Natural killer cell (primary cell): ENCODE results near the gene SART1. TPM values are rescaled to one million over a fixed set of nuclear protein-coding genes. Genes with fewer than 3 reads are reported as not detected.

Experiments used
- ATAC-seq, 3 donors: fragments of 150-1000 bp in 2 of 3; fragments of 200-7000 bp in 1 of 3; cut with Tn5 transposase; 1 replicate in 1 of 3; 2 replicates in 2 of 3; pipeline ENCODE4 v1.10.0; 2021; ENCODE audit warnings: mild to moderate bottlenecking in 2 of 3, moderate library complexity in 2 of 3
- DNase-seq, 2 donors: peaks; one replicate each; pipeline versions ENCODE4 v3.0.0 to v3.0.0-alpha.2; 2013 to 2021; ENCODE audit warnings: mixed read lengths in 1 of 2
- H3K27ac ChIP-seq: one replicate; pipeline ENCODE4 v1.5.1; 2013; ENCODE audit warnings: mild to moderate bottlenecking, low read length
- H3K27me3 ChIP-seq: one replicate; pipeline ENCODE4 v1.6.1; 2013; ENCODE audit warnings: low read length; ENCODE audit not compliant: control insufficient read depth, insufficient read depth
- H3K36me3 ChIP-seq: one replicate; pipeline ENCODE4 v1.6.1; 2013; ENCODE audit warnings: low read length; ENCODE audit not compliant: control insufficient read depth, insufficient read depth
- H3K4me1 ChIP-seq: one replicate; pipeline ENCODE4 v1.6.1; 2013; ENCODE audit warnings: low read length; ENCODE audit not compliant: control insufficient read depth, insufficient read depth
- H3K4me3 ChIP-seq: one replicate; pipeline ENCODE4 v1.5.1; 2013; ENCODE audit warnings: low read length
- H3K9me3 ChIP-seq: one replicate; pipeline ENCODE4 v1.6.1; 2013; ENCODE audit warnings: low read length; ENCODE audit not compliant: control insufficient read depth, insufficient read depth
- H3K27ac Mint-ChIP-seq, 2 donors: one replicate each; pipeline ENCODE4 v1.8.0; 2022; ENCODE audit warnings: mild to moderate bottlenecking in 2 of 2, mixed read lengths in 2 of 2, moderate library complexity in 1 of 2
- H3K27me3 Mint-ChIP-seq, 2 donors: one replicate each; pipeline ENCODE4 v1.8.0; 2022; ENCODE audit warnings: low read depth in 2 of 2, mixed read lengths in 2 of 2
- H3K36me3 Mint-ChIP-seq: one replicate; pipeline ENCODE4 v1.8.0; 2022; ENCODE audit warnings: mixed read lengths
- H3K4me1 Mint-ChIP-seq, 2 donors: one replicate each; pipeline ENCODE4 v1.8.0; 2022; ENCODE audit warnings: mixed read lengths in 2 of 2
- H3K4me3 Mint-ChIP-seq: one replicate; pipeline ENCODE4 v1.8.0; 2022; ENCODE audit warnings: mild to moderate bottlenecking, moderate library complexity, mixed read lengths
- H3K9me3 Mint-ChIP-seq, 2 donors: one replicate each; pipeline ENCODE4 v1.8.0; 2022; ENCODE audit warnings: mixed read lengths in 2 of 2
- WGBS: methylation state at CpG from one replicate; pipeline ENCODE4 v1.1.7; 2013; ENCODE audit warnings: missing lambda C conversion rate; ENCODE audit not compliant: insufficient coverage; 5-methylcytosine and 5-hydroxymethylcytosine counted together
- intact Hi-C: fragments of 100-400 bp; cut with micrococcal nuclease; formaldehyde crosslinking; loops from one replicate; pipeline ENCODE4 v1.14.2; 2022
- total RNA-seq, 4 donors: library from RNA; stranded (reverse); fragments of 120-200 nt in 1 of 4; gene quantifications; one replicate each; pipeline versions ENCODE4 v1.2.3 to v1.2.4, GENCODE V29; 2013 to 2022
- TF ChIP-seq, protein P1 (sequence below): fragments of 200-600 bp; IDR thresholded peaks from one replicate; pipeline ENCODE4 v1.8.0; 2022; ENCODE audit warnings: antibody characterized with exemption

SART1 gene
- total RNA-seq, 3 donors from 2014 or later (not counting 1 experiment from before 2014, with no cell fraction given): 103 to 123 (median 115) TPM

DNA sequence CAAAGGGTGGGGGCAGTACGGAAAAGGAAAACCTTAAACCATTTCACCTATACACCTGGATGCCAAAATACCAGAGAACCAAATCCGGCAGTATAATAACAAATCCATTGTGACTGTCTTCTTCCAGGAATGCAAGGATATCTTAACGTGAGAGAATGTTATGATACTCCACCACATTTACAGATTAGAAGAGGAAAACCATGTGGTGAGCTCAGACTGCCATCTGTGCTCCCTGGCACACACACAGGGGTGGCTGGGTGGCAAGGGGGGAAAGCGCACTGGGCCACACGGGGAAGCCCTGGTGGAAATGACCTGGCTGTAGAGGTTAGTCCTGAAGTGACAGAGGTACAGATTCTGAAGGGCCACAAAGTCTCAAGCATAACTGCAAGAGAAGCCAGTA, 30.5 kb downstream of the SART1 start:
- Mint-ChIP-seq H3K36me3 (no peaks in the 10 kb centered on the region), H3K9me3 (no peaks in the 10 kb centered on the region), H3K4me1 (peaks cover 6 to 12% of the 10 kb centered on the region in 2 donors), H3K27me3 (no peaks in the 10 kb centered on the region), H3K27ac (no peak overlapping the region), H3K4me3 (no peak overlapping the region)
- DNase-seq (no peak), ATAC-seq (no peak)
- H3K9me3 ChIP-seq: no peaks in the 10 kb centered on the region
- TF ChIP-seq, protein P1, sequence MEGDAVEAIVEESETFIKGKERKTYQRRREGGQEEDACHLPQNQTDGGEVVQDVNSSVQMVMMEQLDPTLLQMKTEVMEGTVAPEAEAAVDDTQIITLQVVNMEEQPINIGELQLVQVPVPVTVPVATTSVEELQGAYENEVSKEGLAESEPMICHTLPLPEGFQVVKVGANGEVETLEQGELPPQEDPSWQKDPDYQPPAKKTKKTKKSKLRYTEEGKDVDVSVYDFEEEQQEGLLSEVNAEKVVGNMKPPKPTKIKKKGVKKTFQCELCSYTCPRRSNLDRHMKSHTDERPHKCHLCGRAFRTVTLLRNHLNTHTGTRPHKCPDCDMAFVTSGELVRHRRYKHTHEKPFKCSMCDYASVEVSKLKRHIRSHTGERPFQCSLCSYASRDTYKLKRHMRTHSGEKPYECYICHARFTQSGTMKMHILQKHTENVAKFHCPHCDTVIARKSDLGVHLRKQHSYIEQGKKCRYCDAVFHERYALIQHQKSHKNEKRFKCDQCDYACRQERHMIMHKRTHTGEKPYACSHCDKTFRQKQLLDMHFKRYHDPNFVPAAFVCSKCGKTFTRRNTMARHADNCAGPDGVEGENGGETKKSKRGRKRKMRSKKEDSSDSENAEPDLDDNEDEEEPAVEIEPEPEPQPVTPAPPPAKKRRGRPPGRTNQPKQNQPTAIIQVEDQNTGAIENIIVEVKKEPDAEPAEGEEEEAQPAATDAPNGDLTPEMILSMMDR: no peak
- peaks cover under 1% of the 10 kb centered on the region for H3K36me3 ChIP-seq
- intact Hi-C loops: no loop called here
- WGBS: 91% methylated on average over 5 of the region's 5 CpGs
- H3K27me3 ChIP-seq: no peaks in the 10 kb centered on the region
- H3K4me3 ChIP-seq: no peak overlapping the region
- no peak overlapping the region for H3K27ac ChIP-seq
- H3K4me1 ChIP-seq: no peaks in the 10 kb centered on the region

DNA sequence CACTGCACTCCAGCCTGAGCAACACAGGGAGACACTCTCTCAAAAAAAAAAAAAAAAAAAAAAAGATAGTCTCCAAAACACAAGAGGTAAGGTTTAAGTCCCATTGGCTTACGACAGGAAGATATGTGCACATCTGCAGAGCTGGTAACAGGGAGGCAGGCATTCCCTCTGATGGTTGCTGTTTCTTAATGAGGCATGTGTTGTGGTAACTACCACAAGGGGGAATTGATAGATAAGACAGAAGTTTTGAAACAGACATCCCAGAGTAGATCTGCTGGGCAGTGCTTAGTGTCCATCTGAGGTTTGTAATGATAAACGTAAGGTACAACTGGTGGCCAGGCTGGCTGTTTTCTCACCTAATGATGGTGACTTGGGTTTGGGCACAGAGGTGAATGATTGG, 35.8 kb downstream of the SART1 start:
- no peak for DNase-seq
- Mint-ChIP-seq H3K36me3 (no peaks in the 10 kb centered on the region), H3K27ac (no peak overlapping the region), H3K4me1 (peaks cover 15 to 34% of the 10 kb centered on the region in 2 donors), H3K27me3 (no peaks in the 10 kb centered on the region), H3K4me3 (no peak overlapping the region), H3K9me3 (no peaks in the 10 kb centered on the region)
- peaks cover 33% of the 10 kb centered on the region for H3K36me3 ChIP-seq
- H3K9me3 ChIP-seq: no peaks in the 10 kb centered on the region
- no peaks in the 10 kb centered on the region for H3K27me3 ChIP-seq
- TF ChIP-seq, protein P1: no peak
- 96% methylated on average over 2 of the region's 2 CpGs for WGBS
- intact Hi-C loops: no loop called here
- ATAC-seq: no peak
- H3K4me3 ChIP-seq: no peak overlapping the region
- peaks cover 14% of the 10 kb centered on the region for H3K4me1 ChIP-seq
- H3K27ac ChIP-seq: no peak overlapping the region

DNA sequence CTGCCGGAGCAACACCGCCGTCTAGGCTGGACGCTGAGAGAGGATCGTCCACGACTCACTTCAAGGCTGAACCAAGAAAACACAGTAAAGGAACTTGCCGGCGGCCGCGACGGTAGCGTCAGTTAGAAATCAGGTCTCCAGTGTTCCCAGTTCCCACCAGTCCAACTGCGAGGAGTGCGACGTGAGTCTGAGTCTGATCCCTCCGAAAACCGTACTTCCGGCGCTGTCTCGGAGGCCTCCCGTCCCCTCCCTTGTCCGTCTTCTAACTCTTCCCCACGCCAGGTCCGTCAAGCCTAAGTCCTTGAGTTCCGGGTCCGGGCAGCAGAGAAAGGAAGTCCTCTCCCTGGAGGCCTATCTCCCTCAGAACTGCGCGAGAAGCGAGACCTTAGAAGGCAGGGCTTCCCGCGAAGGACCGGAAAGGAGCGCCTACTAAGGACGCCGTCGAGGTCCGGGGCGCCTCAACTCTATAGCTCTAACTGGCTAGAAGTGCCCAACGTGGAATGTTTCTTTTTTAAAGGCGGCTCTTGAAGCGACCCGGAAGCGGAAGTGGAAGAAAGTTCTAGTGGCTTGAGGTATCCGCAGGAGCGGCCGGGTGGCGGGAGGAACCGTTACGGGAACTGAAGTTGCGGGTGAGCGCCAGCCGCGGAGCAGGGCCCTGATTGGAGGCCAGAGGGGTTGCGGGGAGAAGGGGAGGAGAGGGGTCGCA, 40.6 kb downstream of the SART1 start, which contains the start of the genes BANF1 and EIF1AD:
BANF1 (plus strand) TSS at position 562 of the 706 bp plus-strand sequence. CDS start 748 bp downstream, outside the sequence.
EIF1AD (minus strand) TSS at position 216 of the 706 bp plus-strand sequence. CDS start 1,768 bp downstream, outside the sequence.
- Histone ChIP-seq H3K27ac (peak within 1 kb of the TSS; percentile 77), H3K4me3 (peak within 1 kb of the TSS; percentile 54), H3K4me1 (peaks cover 24% of the 10 kb centered on the region), H3K36me3 (peaks cover 45% of the 10 kb centered on the region), H3K9me3 (no peaks in the 10 kb centered on the region), H3K27me3 (no peaks in the 10 kb centered on the region)
- H3K4me3 Mint-ChIP-seq: peak within 1 kb of the TSS; percentile 99
- no peaks in the 10 kb centered on the region for H3K36me3 Mint-ChIP-seq
- no peaks in the 10 kb centered on the region for H3K27me3 Mint-ChIP-seq
- TF ChIP-seq, protein P1: no peak
- intact Hi-C loops: loop anchor here (1.0 to 5.0 kb wide), 4 partner anchors 19 to 390 kb away; partner anchors contain the start of genes KAT5, MAP3K11 and SART1
- DNase-seq (peak; percentile 90 to 98), ATAC-seq (peak; percentile 84 to 92 (median 85))
- peak within 1 kb of the TSS; percentile 99 for H3K27ac Mint-ChIP-seq
- WGBS: under 1% methylated on average over 55 of the region's 55 CpGs
- H3K9me3 Mint-ChIP-seq: no peaks in the 10 kb centered on the region
- H3K4me1 Mint-ChIP-seq: peaks cover 22 to 41% of the 10 kb centered on the region in 2 donors
